ENCODE data around the gene GADD45A. TPM values are rescaled to one million over a fixed set of nuclear protein-coding genes. Genes with fewer than 3 reads are reported as not detected.

Gene GADD45A
- total RNA-seq, 1 donor from 2014 or later: 36.7 TPM

Other genes starting within 250 kb of the GADD45A start
- gene GNG12, start 148.3 kb downstream of the GADD45A start, total RNA-seq: 0.05 TPM in 2 replicates

All from activated CD4-positive, alpha-beta T cell treated with anti-CD3 and anti-CD28 coated beads, Interleukin-2, amount 10 ng/mL, durations not matched to agents 24 days and 14 days (primary cell).